HepG2 (cell line): ENCODE measurements around the gene NCOR2.

Experiments
- IRF2 ChIP-seq: IDR thresholded peaks from 2 replicates; pipeline ENCODE4 v1.6.1; 2018; ENCODE audit warnings: missing genetic modification reagents, missing compliant biosample characterization
- MYNN ChIP-seq: sonication (generic); formaldehyde crosslinking; IDR thresholded peaks from 2 replicates; pipeline ENCODE4 v1.4.0; 2020; ENCODE audit warnings: mild to moderate bottlenecking, low read depth, missing genetic modification reagents
- ZC3H13 ChIP-seq: sonication (generic); formaldehyde crosslinking; IDR thresholded peaks from 2 replicates; pipeline ENCODE4 v1.8.1; 2023; ENCODE audit warnings: mild to moderate bottlenecking, missing genetic modification reagents, moderate library complexity
- ZNF180 ChIP-seq: sonication (generic); formaldehyde crosslinking; IDR thresholded peaks from 2 replicates; pipeline ENCODE4 v1.4.0; 2020; ENCODE audit warnings: low read depth, missing genetic modification reagents, borderline replicate concordance
- ZNF777 ChIP-seq: sonication (generic); formaldehyde crosslinking; IDR thresholded peaks from 2 replicates; pipeline ENCODE4 v1.4.0; 2020; ENCODE audit warnings: missing genetic modification reagents
- ZNF883 ChIP-seq: sonication (generic); formaldehyde crosslinking; IDR thresholded peaks from 2 replicates; pipeline ENCODE4 v1.5.1; 2020; ENCODE audit warnings: mild to moderate bottlenecking, missing genetic modification reagents; ENCODE audit errors: not compliant biosample characterization
- TF ChIP-seq, protein P1 (sequence below): sonication (generic); formaldehyde crosslinking; IDR thresholded peaks from 2 replicates; pipeline ENCODE4 v1.5.0; 2020; ENCODE audit warnings: mild to moderate bottlenecking, missing genetic modification reagents, moderate library complexity

DNA sequence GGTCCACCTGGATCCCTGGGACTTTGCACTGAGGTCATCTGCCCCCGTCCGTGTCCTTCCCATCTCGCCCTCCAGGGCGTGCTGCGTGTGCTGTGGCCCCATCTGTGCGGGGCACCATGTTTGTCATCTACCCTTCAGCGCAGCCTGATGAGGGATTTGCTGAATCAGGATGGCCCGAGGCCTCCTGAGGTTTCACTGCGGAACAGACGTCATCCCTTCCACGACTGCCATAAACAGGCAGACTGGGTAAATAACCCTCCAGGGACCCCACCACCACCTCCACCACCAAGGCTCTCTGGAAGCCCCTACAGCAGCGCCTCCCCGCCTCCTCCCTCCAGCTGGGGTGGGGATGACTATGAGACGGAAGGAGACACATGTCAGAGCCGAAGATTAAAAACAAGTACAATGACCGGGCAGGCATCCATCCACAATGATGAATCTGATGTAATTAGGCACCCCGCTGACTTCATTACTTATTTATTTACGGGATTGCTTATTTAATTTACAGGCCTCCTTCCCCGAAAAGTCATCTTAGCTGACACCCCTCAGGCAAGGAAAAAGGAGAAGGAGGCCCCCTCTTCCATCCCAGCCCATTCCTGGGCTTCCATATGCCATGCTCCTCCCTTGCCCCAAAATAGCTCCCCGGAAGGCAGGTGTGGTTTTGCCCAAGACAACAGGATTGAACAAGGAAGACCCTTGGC, 39.4 kb downstream of the NCOR2 start:
- TF ChIP-seq MYNN (no peak), ZNF883 (CRISPR knock-in tag) (no peak), ZNF777 (CRISPR knock-in tag) (no peak), IRF2 (CRISPR knock-in tag) (no peak), ZNF180 (CRISPR knock-in tag) (no peak), ZC3H13 (CRISPR knock-in tag) (no peak)
- TF ChIP-seq, protein P1, sequence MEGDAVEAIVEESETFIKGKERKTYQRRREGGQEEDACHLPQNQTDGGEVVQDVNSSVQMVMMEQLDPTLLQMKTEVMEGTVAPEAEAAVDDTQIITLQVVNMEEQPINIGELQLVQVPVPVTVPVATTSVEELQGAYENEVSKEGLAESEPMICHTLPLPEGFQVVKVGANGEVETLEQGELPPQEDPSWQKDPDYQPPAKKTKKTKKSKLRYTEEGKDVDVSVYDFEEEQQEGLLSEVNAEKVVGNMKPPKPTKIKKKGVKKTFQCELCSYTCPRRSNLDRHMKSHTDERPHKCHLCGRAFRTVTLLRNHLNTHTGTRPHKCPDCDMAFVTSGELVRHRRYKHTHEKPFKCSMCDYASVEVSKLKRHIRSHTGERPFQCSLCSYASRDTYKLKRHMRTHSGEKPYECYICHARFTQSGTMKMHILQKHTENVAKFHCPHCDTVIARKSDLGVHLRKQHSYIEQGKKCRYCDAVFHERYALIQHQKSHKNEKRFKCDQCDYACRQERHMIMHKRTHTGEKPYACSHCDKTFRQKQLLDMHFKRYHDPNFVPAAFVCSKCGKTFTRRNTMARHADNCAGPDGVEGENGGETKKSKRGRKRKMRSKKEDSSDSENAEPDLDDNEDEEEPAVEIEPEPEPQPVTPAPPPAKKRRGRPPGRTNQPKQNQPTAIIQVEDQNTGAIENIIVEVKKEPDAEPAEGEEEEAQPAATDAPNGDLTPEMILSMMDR: no peak
